Mucosa of stomach (tissue), 1 donor: ENCODE results near the gene POLR2A.
"Not testable (repeated sequence)": the region's sequence is repeated elsewhere in the genome, so short reads cannot be mapped to it uniquely, and the experiment has no call there.

Experiments
- H3K27me3 ChIP-seq: one replicate; pipeline ENCODE4 v1.7.0; 2013; ENCODE audit warnings: mild to moderate bottlenecking, low read length; ENCODE audit not compliant: control insufficient read depth, insufficient read depth
- H3K36me3 ChIP-seq: one replicate; pipeline ENCODE4 v1.7.0; 2013; ENCODE audit warnings: low read length; ENCODE audit not compliant: control insufficient read depth, insufficient read depth
- H3K4me1 ChIP-seq: one replicate; pipeline ENCODE4 v1.7.0; 2013; ENCODE audit warnings: mild to moderate bottlenecking, low read length; ENCODE audit not compliant: control insufficient read depth, insufficient read depth
- H3K4me3 ChIP-seq: one replicate; pipeline ENCODE4 v1.7.0; 2013; ENCODE audit warnings: low read length
- H3K9ac ChIP-seq: one replicate; pipeline ENCODE4 v1.7.0; 2013; ENCODE audit warnings: mild to moderate bottlenecking, low read length, moderate library complexity
- H3K9me3 ChIP-seq: one replicate; pipeline ENCODE4 v1.7.0; 2013; ENCODE audit warnings: mild to moderate bottlenecking, low read length, moderate library complexity; ENCODE audit not compliant: control insufficient read depth
- donor health status: Pancreatic carcinoma.

Gene POLR2A

DNA sequence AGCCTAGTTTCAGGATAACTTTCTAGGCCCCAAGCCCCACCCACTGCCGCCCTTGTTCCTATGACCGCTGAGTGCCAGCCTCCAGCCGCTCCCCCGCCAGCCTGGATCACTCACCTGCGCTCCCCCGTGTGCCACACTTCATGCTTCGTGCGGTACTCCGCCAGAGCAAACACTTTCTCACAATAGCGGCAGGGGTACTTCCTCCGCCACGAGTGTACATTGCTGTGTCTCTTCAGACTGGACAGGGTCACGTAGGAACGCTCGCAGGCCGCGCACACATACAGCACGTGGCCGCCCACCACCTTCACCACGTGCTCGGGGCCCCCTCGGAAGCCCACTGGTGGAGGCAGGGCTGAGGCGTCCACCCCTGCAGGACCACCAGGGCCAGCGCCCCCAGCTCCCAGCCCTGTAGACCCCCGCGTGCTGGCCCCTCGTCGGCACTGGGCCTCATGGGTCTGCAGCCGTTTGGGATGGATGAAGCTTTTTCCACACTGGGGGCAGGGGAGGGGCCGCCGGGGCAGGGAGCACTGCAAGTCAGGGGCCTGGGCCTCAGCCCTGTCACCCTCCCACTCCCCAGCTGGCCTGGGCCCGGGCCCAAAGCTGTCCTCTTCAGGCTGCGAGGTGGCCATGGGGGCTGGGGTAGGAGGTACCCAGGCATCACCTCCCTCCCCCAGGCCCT lies 18.4 kb upstream of the POLR2A start:
- Histone ChIP-seq H3K9me3 (no peaks in the 10 kb centered on the region), H3K4me3 (no peak overlapping the region), H3K4me1 (no peaks in the 10 kb centered on the region), H3K9ac (no peak overlapping the region), H3K36me3 (peaks cover 4% of the 10 kb centered on the region), H3K27me3 (no peaks in the 10 kb centered on the region)

DNA sequence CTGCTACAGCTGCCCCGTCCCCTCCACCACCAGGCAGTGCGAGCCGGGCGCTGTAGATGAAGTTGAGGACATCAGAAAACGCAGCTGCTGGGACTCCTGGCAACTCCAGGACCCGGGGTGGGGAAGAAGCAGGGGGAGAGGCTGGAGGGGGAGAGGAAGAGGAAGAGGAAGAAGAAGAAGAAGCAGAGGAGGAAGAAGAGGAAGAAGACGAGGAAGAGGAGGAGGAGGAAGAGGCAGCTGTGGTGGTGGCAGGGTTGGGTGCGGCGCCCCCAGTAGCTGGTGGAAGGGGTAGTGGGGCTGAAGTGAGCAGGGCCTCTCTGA lies 17.9 kb upstream of the POLR2A start:
- peaks cover 4% of the 10 kb centered on the region for H3K36me3 ChIP-seq
- no peak overlapping the region for H3K4me3 ChIP-seq
- no peaks in the 10 kb centered on the region for H3K27me3 ChIP-seq
- H3K4me1 ChIP-seq: no peaks in the 10 kb centered on the region
- no peaks in the 10 kb centered on the region for H3K9me3 ChIP-seq
- no peak overlapping the region for H3K9ac ChIP-seq

DNA sequence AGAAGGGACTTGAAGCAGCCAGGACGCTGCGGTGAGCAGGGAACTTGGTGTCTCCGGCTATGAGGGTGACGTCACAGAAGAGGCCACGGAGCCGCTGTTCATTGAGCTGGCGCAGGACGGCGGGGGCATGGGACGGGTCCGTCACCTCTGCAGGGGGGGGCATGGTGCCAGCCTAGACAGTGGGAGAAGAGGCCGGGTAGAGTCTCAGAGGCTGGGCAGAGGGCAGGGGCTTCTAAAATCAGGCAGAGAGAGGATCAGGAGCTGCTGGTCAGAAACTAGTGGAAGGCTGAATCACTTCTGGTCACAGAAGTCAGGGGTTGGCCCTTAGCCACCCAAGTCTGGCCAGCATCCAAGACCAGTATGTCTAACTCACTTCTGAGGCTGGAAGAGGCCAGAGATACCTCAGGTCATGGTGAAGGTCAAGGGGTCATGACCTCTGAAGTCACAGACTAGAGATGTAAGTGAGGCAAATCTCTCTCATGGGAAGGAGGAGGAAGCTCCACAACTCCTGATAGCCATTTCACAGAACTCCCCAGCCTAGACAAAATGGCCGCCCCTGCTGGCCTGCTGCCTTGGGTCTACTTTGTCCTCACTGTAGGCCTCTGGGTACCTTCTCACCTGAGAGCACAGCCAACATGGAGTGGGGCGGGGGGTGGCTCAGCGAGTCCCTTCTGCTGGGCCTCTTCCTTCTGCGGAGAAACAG lies 17.4 kb upstream of the POLR2A start:
- Histone ChIP-seq H3K4me3 (no peak overlapping the region), H3K9ac (no peak overlapping the region), H3K9me3 (no peaks in the 10 kb centered on the region), H3K27me3 (no peaks in the 10 kb centered on the region), H3K4me1 (no peaks in the 10 kb centered on the region), H3K36me3 (peaks cover 4% of the 10 kb centered on the region)

DNA sequence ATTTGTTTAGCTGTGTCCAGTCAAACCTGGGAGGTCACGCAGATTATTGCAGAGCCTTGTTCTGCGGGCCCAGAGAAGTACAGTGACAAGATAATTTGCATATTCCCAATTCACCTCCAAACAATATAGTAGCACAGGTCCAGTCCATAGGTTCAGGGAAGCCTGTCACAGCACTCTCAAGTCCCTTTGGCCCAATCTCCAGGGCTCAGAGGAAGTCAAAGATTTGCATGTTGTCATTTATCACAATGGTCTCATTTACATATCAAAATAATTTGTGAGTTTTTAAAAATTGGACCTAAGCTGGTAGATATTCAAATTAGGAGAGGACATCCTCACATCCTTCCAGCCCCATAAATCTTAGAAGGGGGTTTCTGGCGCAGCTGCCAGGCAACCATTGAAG lies 16.7 kb upstream of the POLR2A start:
- H3K4me1 ChIP-seq: no peaks in the 10 kb centered on the region
- H3K36me3 ChIP-seq: peaks cover 4% of the 10 kb centered on the region
- no peaks in the 10 kb centered on the region for H3K9me3 ChIP-seq
- H3K9ac ChIP-seq: no peak overlapping the region
- no peak overlapping the region for H3K4me3 ChIP-seq
- H3K27me3 ChIP-seq: no peaks in the 10 kb centered on the region

DNA sequence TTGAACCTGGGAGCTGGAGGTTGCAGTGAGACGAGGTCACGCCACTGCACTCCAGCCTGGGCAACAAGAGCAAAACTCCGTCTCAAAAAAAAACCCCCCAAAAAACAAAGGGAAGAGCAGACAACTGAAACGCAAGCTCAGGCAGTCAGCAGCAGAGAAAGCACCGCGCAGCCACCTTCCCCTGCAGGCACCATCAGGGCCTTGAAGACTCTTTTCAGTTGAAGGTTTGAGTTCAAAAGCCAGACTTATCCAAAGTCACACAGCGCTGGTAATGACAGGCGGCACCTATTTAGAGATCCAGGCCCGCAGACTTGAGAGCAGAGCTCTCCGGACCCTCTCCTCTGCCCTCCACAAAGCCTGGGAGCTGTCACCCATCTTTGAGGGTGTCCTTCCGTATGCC lies 15.9 kb upstream of the POLR2A start:
- Histone ChIP-seq H3K9me3 (no peaks in the 10 kb centered on the region), H3K4me3 (no peak overlapping the region), H3K36me3 (peaks cover 4% of the 10 kb centered on the region), H3K4me1 (no peaks in the 10 kb centered on the region), H3K27me3 (no peaks in the 10 kb centered on the region), H3K9ac (no peak overlapping the region)

DNA sequence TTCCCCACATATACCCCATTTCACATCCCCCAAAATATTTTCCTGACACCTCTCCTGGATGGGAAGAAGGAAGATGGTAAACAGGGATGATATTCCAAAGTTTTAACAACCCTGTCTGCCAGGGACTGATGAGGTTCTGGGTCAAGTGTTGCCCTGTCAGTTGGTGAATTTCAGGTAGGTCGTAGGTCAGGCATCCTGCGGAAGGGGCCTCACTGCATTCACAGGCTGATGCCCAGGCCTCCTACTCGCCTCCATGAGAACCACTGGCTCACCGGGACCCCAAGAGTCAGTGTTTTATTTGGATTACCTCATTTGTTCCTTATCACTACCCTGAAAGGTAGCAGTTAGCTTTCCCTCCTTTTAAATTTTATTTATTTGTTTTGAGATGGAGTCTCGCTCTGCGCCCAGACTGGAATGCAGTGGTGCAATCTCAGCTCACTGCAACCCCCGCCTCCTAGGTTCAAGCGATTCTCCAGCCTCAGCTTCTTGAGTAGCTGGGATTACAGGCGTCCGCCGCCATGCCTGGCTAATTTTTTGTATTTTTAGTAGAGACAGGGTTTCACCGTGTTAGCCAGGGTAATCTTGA lies 15.3 kb upstream of the POLR2A start:
- Histone ChIP-seq H3K4me1 (no peaks in the 10 kb centered on the region), H3K9ac (no peak overlapping the region), H3K9me3 (no peaks in the 10 kb centered on the region)

DNA sequence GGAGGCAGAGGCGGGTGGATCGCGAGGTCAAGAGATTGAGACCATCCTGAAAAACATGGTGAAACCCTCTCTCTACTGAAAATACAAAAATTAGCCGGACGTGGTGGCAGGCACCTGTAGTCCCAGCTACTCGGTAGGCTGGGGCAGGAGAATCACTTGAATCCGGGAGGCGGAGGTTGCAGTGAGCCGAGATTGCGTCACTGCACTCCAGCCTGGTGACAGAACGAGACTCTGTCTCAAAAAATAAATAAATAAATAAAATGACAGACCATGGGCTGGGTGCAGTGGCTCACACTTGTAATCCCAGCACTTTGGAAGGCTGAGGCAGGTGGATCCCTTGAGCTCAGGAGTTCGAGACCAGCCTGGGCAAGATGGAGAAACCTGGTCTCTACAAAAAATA lies 14.3 kb upstream of the POLR2A start:
- not testable (repeated sequence) for H3K27me3 ChIP-seq, H3K9ac ChIP-seq, H3K9me3 ChIP-seq, H3K36me3 ChIP-seq, H3K4me1 ChIP-seq, H3K4me3 ChIP-seq

More for the DNA sequence above, 15.3 kb upstream of the POLR2A start:
- peaks cover 4% of the 10 kb centered on the region for H3K36me3 ChIP-seq
- H3K27me3 ChIP-seq: no peaks in the 10 kb centered on the region
- no peak overlapping the region for H3K4me3 ChIP-seq

DNA sequence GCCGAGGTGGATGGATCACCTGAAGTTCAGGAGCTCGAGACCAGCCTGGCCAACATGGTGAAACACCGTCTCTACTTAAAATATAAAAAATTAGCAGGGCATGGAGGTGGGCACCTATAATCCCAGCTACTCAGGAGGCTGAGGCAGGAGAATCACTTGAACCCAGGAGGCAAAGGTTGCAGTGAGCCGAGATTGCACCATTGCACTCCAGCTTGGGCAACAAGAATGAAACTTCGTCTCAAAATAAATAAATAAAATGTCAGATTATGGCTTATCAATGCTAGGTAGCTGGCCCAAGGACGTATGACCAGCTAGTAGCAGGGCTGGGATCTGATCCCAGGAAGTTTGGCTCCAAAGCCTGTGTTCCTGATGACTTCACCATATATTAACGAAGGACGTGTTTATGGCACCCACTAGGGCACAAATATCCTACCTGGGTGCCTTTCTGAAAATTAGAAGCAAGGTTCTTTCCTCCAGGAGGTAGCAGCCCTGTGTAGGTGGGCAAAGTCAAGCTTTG lies 13.7 kb upstream of the POLR2A start:
- H3K9ac ChIP-seq, H3K9me3 ChIP-seq, H3K4me3 ChIP-seq, H3K27me3 ChIP-seq, H3K4me1 ChIP-seq, H3K36me3 ChIP-seq: not testable (repeated sequence)

DNA sequence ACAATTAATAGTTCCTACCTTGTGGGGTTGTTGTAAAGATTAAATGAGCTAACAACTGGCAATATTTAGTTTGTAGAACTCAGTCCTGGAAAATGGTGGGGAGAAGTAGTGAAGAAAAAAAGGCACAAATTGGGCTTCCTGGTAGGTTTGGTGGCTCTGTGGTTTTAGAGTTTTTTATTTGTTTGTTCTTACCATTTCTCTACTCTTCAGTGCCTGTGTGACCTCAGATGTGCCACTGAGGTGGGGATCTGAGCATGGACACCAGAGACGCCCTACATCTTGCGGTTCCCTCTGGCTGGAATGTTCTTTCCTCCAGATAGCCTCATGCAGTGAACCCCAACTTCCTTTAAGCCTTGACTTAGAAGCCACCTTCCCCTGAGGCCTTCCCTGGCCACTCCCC lies 12.4 kb upstream of the POLR2A start:
- no peak overlapping the region for H3K4me3 ChIP-seq
- peaks cover 4% of the 10 kb centered on the region for H3K36me3 ChIP-seq
- peaks cover 14% of the 10 kb centered on the region for H3K4me1 ChIP-seq
- no peaks in the 10 kb centered on the region for H3K27me3 ChIP-seq
- H3K9ac ChIP-seq: no peak overlapping the region
- no peaks in the 10 kb centered on the region for H3K9me3 ChIP-seq

DNA sequence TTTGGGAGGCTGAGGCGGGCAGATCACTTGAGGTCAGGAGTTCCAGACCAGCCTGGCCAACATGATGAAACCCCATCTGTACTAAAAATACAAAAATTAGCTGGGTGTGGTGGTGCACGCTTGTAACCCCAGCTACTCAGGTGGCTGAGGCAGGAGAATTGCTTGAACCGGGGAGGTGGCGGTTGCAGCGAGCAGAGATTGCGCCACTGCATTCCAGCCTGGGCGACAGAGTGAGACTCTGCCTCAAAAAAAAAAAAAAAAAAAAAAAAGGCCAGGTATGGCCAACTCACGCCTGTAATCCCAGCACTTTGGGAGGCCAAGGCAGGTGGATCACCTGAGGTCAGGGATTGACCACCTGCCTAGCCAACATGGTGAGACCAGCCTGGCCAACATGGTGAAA lies 9.4 kb upstream of the POLR2A start:
- H3K27me3 ChIP-seq, H3K4me3 ChIP-seq, H3K9ac ChIP-seq, H3K36me3 ChIP-seq, H3K9me3 ChIP-seq: not testable (repeated sequence)
- H3K4me1 ChIP-seq: peaks cover 36% of the 10 kb centered on the region

DNA sequence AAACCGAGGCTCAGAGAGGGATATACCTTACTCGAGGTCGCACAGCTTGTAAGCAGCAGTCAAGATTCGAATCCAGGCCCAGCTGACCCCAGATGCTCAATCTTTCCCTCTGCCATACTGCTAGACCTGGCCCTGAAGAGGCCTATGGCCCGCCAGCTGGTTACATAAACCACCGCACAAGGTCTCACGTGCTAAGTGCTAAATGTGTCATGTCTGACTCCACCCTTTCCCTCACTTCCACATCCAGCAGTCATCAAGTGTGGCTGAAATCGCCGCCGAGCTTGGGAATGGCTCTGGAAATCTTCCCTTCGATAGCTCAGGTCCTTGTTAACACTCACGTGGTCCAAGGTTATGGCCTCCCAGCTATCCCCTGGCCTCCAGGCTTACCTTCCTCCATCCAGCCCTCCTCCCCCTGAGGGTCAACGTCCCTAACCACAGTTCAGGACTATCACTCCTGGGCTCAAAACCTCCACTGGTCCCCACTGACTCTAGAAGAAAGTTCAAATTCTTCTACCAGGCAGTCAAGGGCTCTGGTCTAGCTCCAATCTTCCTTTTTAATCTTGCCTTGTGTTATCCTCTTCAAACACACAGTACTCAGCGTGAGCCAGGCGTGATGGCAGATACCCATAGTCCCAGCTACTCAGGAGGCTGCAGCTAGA lies 8.3 kb upstream of the POLR2A start:
- Histone ChIP-seq H3K27me3 (no peaks in the 10 kb centered on the region), H3K4me1 (peaks cover 43% of the 10 kb centered on the region), H3K4me3 (no peak overlapping the region), H3K9me3 (no peaks in the 10 kb centered on the region), H3K9ac (no peak overlapping the region), H3K36me3 (no peaks in the 10 kb centered on the region)

DNA sequence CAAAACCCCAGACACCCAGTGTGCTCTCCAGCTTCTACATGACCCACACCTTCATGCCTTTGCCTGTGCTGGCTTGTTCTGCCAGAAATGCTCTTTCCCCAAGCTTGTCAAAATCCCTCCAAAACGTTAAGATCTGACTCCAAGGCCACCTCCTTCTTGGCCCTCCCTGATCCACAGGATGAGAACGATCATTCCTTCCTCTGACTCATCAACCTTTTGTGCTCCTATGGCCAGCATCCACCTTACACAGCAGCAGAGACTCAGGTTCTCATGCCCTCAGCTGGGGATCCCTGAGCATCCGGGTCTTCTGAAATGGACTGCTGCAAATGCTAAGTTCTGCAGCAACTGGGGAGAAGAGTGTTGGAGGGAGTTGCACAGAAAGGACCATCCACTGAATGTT lies 7.7 kb upstream of the POLR2A start:
- no peaks in the 10 kb centered on the region for H3K27me3 ChIP-seq
- H3K36me3 ChIP-seq: no peaks in the 10 kb centered on the region
- no peak overlapping the region for H3K4me3 ChIP-seq
- H3K9me3 ChIP-seq: no peaks in the 10 kb centered on the region
- peaks cover 43% of the 10 kb centered on the region for H3K4me1 ChIP-seq
- H3K9ac ChIP-seq: no peak overlapping the region
